Neural cell (in vitro differentiated cells): ENCODE data around the gene CDK8. TPM values are rescaled to one million over a fixed set of nuclear protein-coding genes. Genes with fewer than 3 reads are reported as not detected.

Source experiments
- H2AFZ ChIP-seq: fragments of 200-600, 300-800 bp; sonication (generic), shearing (Covaris generic); 2 replicates; pipeline ENCODE4 v1.6.0; 2014; ENCODE audit warnings: low read depth, mild to moderate bottlenecking, antibody characterized with exemption, low read length, moderate library complexity
- H3F3A ChIP-seq: fragments of 200-600 bp; shearing (Covaris generic); 2 replicates; pipeline ENCODE4 v1.6.1; 2016; ENCODE audit warnings: mild to moderate bottlenecking, moderate library complexity, mixed read lengths, antibody characterized with exemption, low read length; ENCODE audit not compliant: insufficient read depth, poor library complexity, severe bottlenecking
- H3K27ac ChIP-seq: fragments of 200-600, 300-800 bp; sonication (generic), shearing (Covaris generic); 2 replicates; pipeline ENCODE4 v1.5.1; 2014; ENCODE audit warnings: mild to moderate bottlenecking, low read length, moderate library complexity
- H3K27me3 ChIP-seq: fragments of 300-800, 200-600 bp; sonication (generic), shearing (Covaris generic); 2 replicates; pipeline ENCODE4 v1.6.0; 2014; ENCODE audit warnings: mild to moderate bottlenecking, low read depth, low read length, moderate library complexity; ENCODE audit not compliant: insufficient read depth
- H3K36me3 ChIP-seq: fragments of 300-800, 200-600 bp; sonication (generic), shearing (Covaris generic); 2 replicates; pipeline ENCODE4 v1.5.1; 2014; ENCODE audit warnings: mild to moderate bottlenecking, antibody characterized with exemption, low read length, moderate library complexity; ENCODE audit not compliant: insufficient read depth
- H3K4me2 ChIP-seq: fragments of 300-800, 200-600 bp; sonication (generic), shearing (Covaris generic); 2 replicates; pipeline ENCODE4 v1.6.0; 2014; ENCODE audit warnings: mild to moderate bottlenecking, low read length
- H3K4me3 ChIP-seq: fragments of 300-800, 200-600 bp; sonication (generic), shearing (Covaris generic); 2 replicates; pipeline ENCODE4 v1.5.1; 2014; ENCODE audit warnings: mild to moderate bottlenecking, low read length, moderate library complexity
- H3K79me2 ChIP-seq: fragments of 200-600 bp; shearing (Covaris generic); replicated peaks from 2 replicates; pipeline ENCODE4 v1.6.0; 2014; ENCODE audit warnings: mild to moderate bottlenecking, low read length, moderate library complexity; ENCODE audit not compliant: insufficient read depth
- H3K9ac ChIP-seq: fragments of 300-800, 200-600 bp; sonication (generic), shearing (Covaris generic); 2 replicates; pipeline ENCODE4 v1.6.1; 2016; ENCODE audit warnings: mild to moderate bottlenecking, low read length, mixed read lengths
- H3K9me2 ChIP-seq: fragments of 200-600 bp; shearing (Covaris generic); 2 replicates; pipeline ENCODE4 v1.6.1; 2016; ENCODE audit warnings: mild to moderate bottlenecking, low read length, mixed read lengths; ENCODE audit not compliant: insufficient read depth
- H3K9me3 ChIP-seq: fragments of 200-600, 300-800 bp; sonication (generic), shearing (Covaris generic); 2 replicates; pipeline ENCODE4 v1.6.1; 2016; ENCODE audit warnings: mild to moderate bottlenecking, mixed run types, low read length, moderate library complexity, mixed read lengths
- H4K20me1 ChIP-seq: fragments of 200-600 bp; shearing (Covaris generic); 2 replicates; pipeline ENCODE4 v1.6.1; 2016; ENCODE audit warnings: mild to moderate bottlenecking, mixed run types; ENCODE audit not compliant: insufficient read depth
- CTCF ChIP-seq: fragments of 450-650 bp; IDR thresholded peaks from 2 replicates; pipeline ENCODE4 v1.5.1; 2014; ENCODE audit warnings: antibody characterized with exemption, mild to moderate bottlenecking, moderate library complexity; ENCODE audit not compliant: poor library complexity, severe bottlenecking
- EP300 ChIP-seq: fragments of 450-650 bp; conservative IDR thresholded peaks from 2 replicates; pipeline ENCODE4 v1.6.1; 2014; ENCODE audit warnings: antibody characterized with exemption, mild to moderate bottlenecking, moderate library complexity; ENCODE audit not compliant: poor library complexity, severe bottlenecking
- EZH2 ChIP-seq: fragments of 200-600, 300-800 bp; shearing (Covaris generic), sonication (generic); IDR thresholded peaks from 2 replicates; pipeline ENCODE4 v1.6.1; 2014; ENCODE audit warnings: antibody characterized with exemption, low read length, borderline replicate concordance, mild to moderate bottlenecking; ENCODE audit not compliant: insufficient read depth, poor library complexity, severe bottlenecking
- MXI1 ChIP-seq: fragments of 450-650 bp; conservative IDR thresholded peaks from 2 replicates; pipeline ENCODE4 v1.6.1; 2014; ENCODE audit warnings: antibody characterized with exemption, mild to moderate bottlenecking; ENCODE audit not compliant: poor library complexity, severe bottlenecking
- POLR2AphosphoS5 ChIP-seq: IDR thresholded peaks from 2 replicates; pipeline ENCODE4 v1.6.1; 2012
- RAD21 ChIP-seq: fragments of 450-650 bp; conservative IDR thresholded peaks from 2 replicates; pipeline ENCODE4 v1.6.1; 2014; ENCODE audit warnings: antibody characterized with exemption, mild to moderate bottlenecking, moderate library complexity
- SMC3 ChIP-seq: fragments of 450-650 bp; conservative IDR thresholded peaks from 2 replicates; pipeline ENCODE4 v1.6.1; 2014; ENCODE audit warnings: antibody characterized with exemption, mild to moderate bottlenecking, moderate library complexity; ENCODE audit not compliant: poor library complexity
- TAF1 ChIP-seq: IDR thresholded peaks from 2 replicates; pipeline ENCODE4 v1.6.1; 2012; ENCODE audit warnings: low read depth
- polyA plus RNA-seq: library from polyadenylated mRNA; depleted of rRNA; stranded (reverse); fragments of >200 nt; gene quantifications from 2 replicates; pipeline ENCODE4 v1.2.3, GENCODE V29; 2014
- TF ChIP-seq, protein P1 (sequence below): IDR thresholded peaks from 2 replicates; pipeline ENCODE4 v1.6.1; 2012; ENCODE audit warnings: borderline replicate concordance

Gene CDK8
- polyA plus RNA-seq, 1 donor from 2014 or later, result 58.9 TPM

DNA sequence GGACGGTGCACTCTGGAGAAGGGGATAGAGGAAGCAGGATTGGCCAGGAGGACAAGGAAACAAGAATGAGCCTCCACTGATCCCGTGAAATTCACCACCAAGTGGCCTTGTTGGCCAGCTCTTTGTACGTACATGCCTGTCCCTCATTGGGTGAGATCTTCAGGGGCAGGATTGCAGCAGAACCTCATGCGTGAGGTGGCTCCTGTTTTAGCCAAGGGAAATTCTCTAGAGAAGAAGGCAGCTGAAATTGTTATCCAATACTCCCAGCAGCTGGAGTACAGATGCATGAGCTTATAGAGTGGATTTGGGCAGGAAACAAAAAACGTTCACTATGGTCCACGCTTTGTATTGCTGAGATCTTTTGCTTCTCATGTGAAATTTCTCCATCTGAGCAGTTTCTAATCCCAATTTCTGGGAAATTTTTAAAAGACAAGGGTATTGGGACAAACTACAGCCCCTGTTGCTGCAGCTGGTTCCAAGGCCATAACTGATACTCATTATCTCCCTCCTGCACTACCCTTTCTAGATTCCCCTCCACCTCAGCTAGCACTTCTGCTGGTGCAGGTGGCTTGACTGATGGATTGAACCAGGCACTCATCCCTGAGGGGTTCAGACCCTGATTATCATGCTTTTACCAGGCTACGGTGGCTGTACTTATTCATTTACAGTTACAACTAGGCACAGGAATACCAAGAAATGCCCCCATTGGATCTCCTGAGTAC, 27.9 kb upstream of the CDK8 start:
- Histone ChIP-seq H3K79me2 (peaks cover 2% of the 10 kb centered on the region), H3K9me2 (no peaks in the 10 kb centered on the region), H3K9me3 (no peaks in the 10 kb centered on the region), H4K20me1 (no peaks in the 10 kb centered on the region), H3K27ac (no peak overlapping the region), H2AFZ (no peak overlapping the region), H3F3A (no peaks in the 10 kb centered on the region), H3K36me3 (no peaks in the 10 kb centered on the region), H3K4me2 (no peak overlapping the region), H3K27me3 (no peaks in the 10 kb centered on the region), H3K4me3 (no peak overlapping the region), H3K9ac (no peak overlapping the region)
- TF ChIP-seq TAF1 (no peak), RAD21 (no peak)

DNA sequence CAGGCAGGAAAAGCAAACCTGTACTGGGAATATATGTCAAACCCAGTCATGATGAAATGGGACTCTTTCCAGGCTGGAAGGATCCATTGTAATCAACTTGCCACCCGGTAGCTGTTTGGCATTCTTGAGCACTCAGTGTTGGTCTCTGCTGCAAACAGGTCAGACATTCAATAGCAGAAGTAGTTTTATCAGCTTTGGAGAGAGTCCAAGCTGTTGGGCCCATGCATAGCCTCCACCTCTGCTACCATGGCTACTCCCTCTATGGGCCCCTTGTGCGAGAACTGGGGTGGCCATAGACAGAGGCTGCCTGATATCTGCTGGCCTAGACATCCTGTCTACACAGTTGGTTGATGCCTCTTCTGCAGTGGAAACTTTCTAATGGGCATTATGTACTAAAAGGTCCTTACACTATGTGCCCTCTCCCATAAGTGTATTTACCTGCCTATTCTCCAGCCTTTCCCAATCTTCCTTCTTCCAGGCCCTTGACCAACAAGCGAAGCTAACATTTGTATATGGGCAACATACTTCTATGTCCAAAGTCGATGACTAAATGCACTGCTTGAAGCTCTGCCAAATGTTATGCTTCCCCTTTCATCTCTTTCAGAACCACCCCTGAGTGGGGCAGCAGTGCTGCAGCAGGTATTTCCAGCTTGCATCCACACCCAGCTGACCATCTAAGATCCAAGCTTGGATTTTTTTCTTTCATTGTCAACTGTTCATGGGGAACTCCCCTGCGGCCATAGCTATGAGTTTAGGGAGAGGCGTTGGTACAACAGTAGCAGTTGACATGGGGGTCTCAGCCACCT, 26.6 kb upstream of the CDK8 start:
- no peak for TF ChIP-seq SMC3
- TF ChIP-seq EZH2, result no peak
- no peak for TF ChIP-seq RAD21
- no peak for TF ChIP-seq MXI1
- no peak for TF ChIP-seq CTCF
- TF ChIP-seq EP300, result no peak
- no peak for TF ChIP-seq POLR2AphosphoS5
- TF ChIP-seq, protein P1, sequence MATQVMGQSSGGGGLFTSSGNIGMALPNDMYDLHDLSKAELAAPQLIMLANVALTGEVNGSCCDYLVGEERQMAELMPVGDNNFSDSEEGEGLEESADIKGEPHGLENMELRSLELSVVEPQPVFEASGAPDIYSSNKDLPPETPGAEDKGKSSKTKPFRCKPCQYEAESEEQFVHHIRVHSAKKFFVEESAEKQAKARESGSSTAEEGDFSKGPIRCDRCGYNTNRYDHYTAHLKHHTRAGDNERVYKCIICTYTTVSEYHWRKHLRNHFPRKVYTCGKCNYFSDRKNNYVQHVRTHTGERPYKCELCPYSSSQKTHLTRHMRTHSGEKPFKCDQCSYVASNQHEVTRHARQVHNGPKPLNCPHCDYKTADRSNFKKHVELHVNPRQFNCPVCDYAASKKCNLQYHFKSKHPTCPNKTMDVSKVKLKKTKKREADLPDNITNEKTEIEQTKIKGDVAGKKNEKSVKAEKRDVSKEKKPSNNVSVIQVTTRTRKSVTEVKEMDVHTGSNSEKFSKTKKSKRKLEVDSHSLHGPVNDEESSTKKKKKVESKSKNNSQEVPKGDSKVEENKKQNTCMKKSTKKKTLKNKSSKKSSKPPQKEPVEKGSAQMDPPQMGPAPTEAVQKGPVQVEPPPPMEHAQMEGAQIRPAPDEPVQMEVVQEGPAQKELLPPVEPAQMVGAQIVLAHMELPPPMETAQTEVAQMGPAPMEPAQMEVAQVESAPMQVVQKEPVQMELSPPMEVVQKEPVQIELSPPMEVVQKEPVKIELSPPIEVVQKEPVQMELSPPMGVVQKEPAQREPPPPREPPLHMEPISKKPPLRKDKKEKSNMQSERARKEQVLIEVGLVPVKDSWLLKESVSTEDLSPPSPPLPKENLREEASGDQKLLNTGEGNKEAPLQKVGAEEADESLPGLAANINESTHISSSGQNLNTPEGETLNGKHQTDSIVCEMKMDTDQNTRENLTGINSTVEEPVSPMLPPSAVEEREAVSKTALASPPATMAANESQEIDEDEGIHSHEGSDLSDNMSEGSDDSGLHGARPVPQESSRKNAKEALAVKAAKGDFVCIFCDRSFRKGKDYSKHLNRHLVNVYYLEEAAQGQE, result no peak
- TF ChIP-seq TAF1, result no peak
- H3K27me3 ChIP-seq, result no peaks in the 10 kb centered on the region
- no peak overlapping the region for H3K4me3 ChIP-seq
- no peak overlapping the region for H3K4me2 ChIP-seq
- no peaks in the 10 kb centered on the region for H3K9me3 ChIP-seq
- no peak overlapping the region for H3K27ac ChIP-seq
- no peak overlapping the region for H2AFZ ChIP-seq
- H3K36me3 ChIP-seq, result no peaks in the 10 kb centered on the region
- no peaks in the 10 kb centered on the region for H3K9me2 ChIP-seq
- H3K9ac ChIP-seq, result no peak overlapping the region
- H4K20me1 ChIP-seq, result no peaks in the 10 kb centered on the region
- H3F3A ChIP-seq, result no peaks in the 10 kb centered on the region
- H3K79me2 ChIP-seq, result no peaks in the 10 kb centered on the region
